HEK293 (cell line): ENCODE data around the gene CCDC150.

ENCODE experiments used
- CTCF ChIA-PET: fragments of 350-600 bp; formaldehyde crosslinking; extraction: SDS; loops from one replicate; lab custom pipeline; 2021; ENCODE audit warnings: antibody characterized with exemption; lab: Yijun Ruan, JAX
- POLR2A ChIA-PET: fragments of 300-600 bp; formaldehyde crosslinking; extraction: SDS; loops from one replicate; lab custom pipeline; 2020; ENCODE audit warnings: antibody characterized with exemption, inconsistent platforms; lab: Yijun Ruan, JAX
- H3K27ac ChIP-seq: fragments of 200-500 bp; sonication (Bioruptor generic); 2 replicates; pipeline ENCODE4 v1.5.1; 2014; ENCODE audit warnings: low read depth, low read length, control low read depth, inconsistent platforms; ENCODE audit errors: extremely low read depth
- H3K36me3 ChIP-seq, 2 experiments: fragments of 200-500 bp in 1 of 2; sonication (Bioruptor generic) in 1 of 2; 1 replicate in 1 of 2; 2 replicates in 1 of 2; pipeline ENCODE4 v1.5.1; 2014 to 2017; ENCODE audit warnings: inconsistent platforms in 2 of 2, low read length in 2 of 2; ENCODE audit not compliant: control insufficient read depth in 2 of 2, insufficient read depth in 1 of 2
- H3K4me1 ChIP-seq: fragments of 200-500 bp; sonication (Bioruptor generic); 2 replicates; pipeline ENCODE4 v1.5.1; 2014; ENCODE audit warnings: mild to moderate bottlenecking, low read length, inconsistent platforms; ENCODE audit not compliant: control insufficient read depth, insufficient read depth
- H3K4me3 ChIP-seq: 2 replicates; pipeline ENCODE4 v1.5.1; 2011; ENCODE audit warnings: low read depth, mild to moderate bottlenecking, control low read depth, low read length, moderate library complexity
- H3K9me3 ChIP-seq: fragments of 200-500 bp; sonication (Bioruptor generic); 2 replicates; pipeline ENCODE4 v1.5.1; 2014; ENCODE audit warnings: low read depth, low read length, inconsistent platforms; ENCODE audit not compliant: control insufficient read depth, insufficient read depth
- AEBP2 ChIP-seq: fragments of 450-650 bp; formaldehyde crosslinking; IDR thresholded peaks from 2 replicates; pipeline ENCODE4 v1.5.1; 2016; ENCODE audit warnings: missing biosample characterization, missing genetic modification characterization, borderline replicate concordance
- EGR2 ChIP-seq: fragments of 450-650 bp; formaldehyde crosslinking; IDR thresholded peaks from 2 replicates; pipeline ENCODE4 v1.5.1; 2016; ENCODE audit warnings: low read depth, missing biosample characterization, missing genetic modification characterization
- IKZF3 ChIP-seq: fragments of 450-650 bp; IDR thresholded peaks from 2 replicates; pipeline ENCODE4 v1.5.0; 2018; ENCODE audit warnings: missing biosample characterization, mild to moderate bottlenecking, missing genetic modification characterization, moderate library complexity
- KLF10 ChIP-seq: fragments of 450-650 bp; IDR thresholded peaks from 2 replicates; pipeline ENCODE4 v1.5.1; 2018; ENCODE audit warnings: missing biosample characterization, mild to moderate bottlenecking, missing genetic modification characterization
- MEIS1 ChIP-seq: sonication (generic); formaldehyde crosslinking; IDR thresholded peaks from 2 replicates; pipeline ENCODE4 v1.8.1; 2022; ENCODE audit warnings: missing genetic modification reagents, mild to moderate bottlenecking, borderline replicate concordance
- MYNN ChIP-seq: fragments of 450-650 bp; formaldehyde crosslinking; IDR thresholded peaks from 2 replicates; pipeline ENCODE4 v1.5.1; 2016; ENCODE audit warnings: missing biosample characterization, missing genetic modification characterization, borderline replicate concordance
- SALL2 ChIP-seq: fragments of 450-650 bp; formaldehyde crosslinking; IDR thresholded peaks from 2 replicates; pipeline ENCODE4 v1.5.0; 2017; ENCODE audit warnings: missing biosample characterization, mild to moderate bottlenecking, missing genetic modification characterization, borderline replicate concordance
- ZBTB44 ChIP-seq: fragments of 450-650 bp; IDR thresholded peaks from 2 replicates; pipeline ENCODE4 v1.5.1; 2018; ENCODE audit warnings: missing biosample characterization, mild to moderate bottlenecking, missing genetic modification characterization
- ZBTB7A ChIP-seq: fragments of 450-650 bp; formaldehyde crosslinking; IDR thresholded peaks from 2 replicates; pipeline ENCODE4 v1.5.1; 2016; ENCODE audit warnings: low read depth, missing biosample characterization, missing genetic modification characterization
- ZFP41 ChIP-seq: fragments of 450-650 bp; formaldehyde crosslinking; IDR thresholded peaks from 2 replicates; pipeline ENCODE4 v1.5.1; 2016; ENCODE audit warnings: missing biosample characterization, missing genetic modification characterization, borderline replicate concordance
- ZNF302 ChIP-seq: fragments of 450-650 bp; formaldehyde crosslinking; IDR thresholded peaks from 2 replicates; pipeline ENCODE4 v1.5.1; 2016; ENCODE audit warnings: missing biosample characterization, missing genetic modification characterization, low read depth
- ZNF391 ChIP-seq: fragments of 450-650 bp; formaldehyde crosslinking; IDR thresholded peaks from 2 replicates; pipeline ENCODE4 v1.5.1; 2016; ENCODE audit warnings: low read depth, missing biosample characterization, missing genetic modification characterization, borderline replicate concordance
- ZNF404 ChIP-seq: fragments of 450-650 bp; formaldehyde crosslinking; IDR thresholded peaks from 2 replicates; pipeline ENCODE4 v1.5.1; 2017; ENCODE audit warnings: missing biosample characterization, missing genetic modification characterization
- ZNF513 ChIP-seq: fragments of 450-650 bp; IDR thresholded peaks from 2 replicates; pipeline ENCODE4 v1.5.1; 2018; ENCODE audit warnings: missing biosample characterization, missing genetic modification characterization
- ZNF521 ChIP-seq: fragments of 450-650 bp; formaldehyde crosslinking; IDR thresholded peaks from 2 replicates; pipeline ENCODE4 v1.5.1; 2017; ENCODE audit warnings: missing biosample characterization, mild to moderate bottlenecking, missing genetic modification characterization
- ZNF580 ChIP-seq: fragments of 450-650 bp; formaldehyde crosslinking; IDR thresholded peaks from 2 replicates; pipeline ENCODE4 v1.5.1; 2016; ENCODE audit warnings: missing biosample characterization, missing genetic modification characterization
- ZNF600 ChIP-seq: fragments of 450-650 bp; formaldehyde crosslinking; IDR thresholded peaks from 2 replicates; pipeline ENCODE4 v1.5.1; 2016; ENCODE audit warnings: missing biosample characterization, missing genetic modification characterization
- ZNF660 ChIP-seq: fragments of 450-650 bp; IDR thresholded peaks from 2 replicates; pipeline ENCODE4 v1.5.1; 2018; ENCODE audit warnings: missing biosample characterization, mild to moderate bottlenecking, missing genetic modification characterization
- ZNF707 ChIP-seq: fragments of 450-650 bp; formaldehyde crosslinking; IDR thresholded peaks from 2 replicates; pipeline ENCODE4 v1.5.1; 2016; ENCODE audit warnings: missing biosample characterization, missing genetic modification characterization
- ZNF776 ChIP-seq: fragments of 450-650 bp; formaldehyde crosslinking; IDR thresholded peaks from 2 replicates; pipeline ENCODE4 v1.5.0; 2017; ENCODE audit warnings: missing biosample characterization, missing genetic modification characterization, borderline replicate concordance
- ZSCAN5A ChIP-seq: fragments of 450-650 bp; formaldehyde crosslinking; IDR thresholded peaks from 2 replicates; pipeline ENCODE4 v1.5.1; 2016; ENCODE audit warnings: missing biosample characterization, missing genetic modification characterization
- TF ChIP-seq, protein P1 (sequence below): fragments of 450-650 bp; formaldehyde crosslinking; IDR thresholded peaks from 2 replicates; pipeline ENCODE4 v1.5.1; 2017; ENCODE audit warnings: missing biosample characterization, missing genetic modification characterization
- TF ChIP-seq, protein P2 (sequence below): fragments of 450-650 bp; formaldehyde crosslinking; IDR thresholded peaks from 2 replicates; pipeline ENCODE4 v1.5.1; 2016; ENCODE audit warnings: missing biosample characterization, missing genetic modification characterization
- TF ChIP-seq, protein P3 (sequence below): fragments of 450-650 bp; formaldehyde crosslinking; IDR thresholded peaks from 2 replicates; pipeline ENCODE4 v1.5.1; 2016; ENCODE audit warnings: missing biosample characterization, missing genetic modification characterization

CCDC150 gene

DNA sequence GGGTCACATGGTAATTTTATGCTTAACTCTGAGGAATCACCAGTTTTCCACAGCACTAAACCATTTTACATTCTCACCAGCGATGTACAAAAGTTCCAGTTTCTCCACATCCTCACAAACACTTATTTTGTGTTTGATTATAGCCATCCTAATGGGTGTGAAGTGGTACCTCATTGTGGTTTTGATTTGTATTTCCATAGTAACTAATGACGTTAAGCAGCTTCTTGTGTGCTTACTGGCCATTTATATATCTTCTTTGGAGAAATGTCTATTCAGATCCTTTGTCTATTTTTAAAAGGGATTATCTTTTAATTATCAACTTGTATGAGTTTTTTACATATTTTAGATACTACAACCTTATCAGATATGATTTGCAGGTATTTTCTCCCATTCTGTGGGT is 42.0 kb downstream of the CCDC150 start:
- no peak overlapping the region for H3K27ac ChIP-seq
- TF ChIP-seq ZNF513 (tag by site-specific recombination) (no peak), ZNF707 (no peak), ZNF391 (tag by site-specific recombination) (no peak), ZNF521 (tag by site-specific recombination) (no peak), EGR2 (tag by site-specific recombination) (no peak), ZNF302 (tag by site-specific recombination) (no peak), ZNF404 (no peak), ZNF776 (no peak), SALL2 (tag by site-specific recombination) (no peak), AEBP2 (tag by site-specific recombination) (no peak), ZNF600 (tag by site-specific recombination) (no peak), ZBTB44 (no peak), ZNF580 (no peak)
- TF ChIP-seq, protein P1, sequence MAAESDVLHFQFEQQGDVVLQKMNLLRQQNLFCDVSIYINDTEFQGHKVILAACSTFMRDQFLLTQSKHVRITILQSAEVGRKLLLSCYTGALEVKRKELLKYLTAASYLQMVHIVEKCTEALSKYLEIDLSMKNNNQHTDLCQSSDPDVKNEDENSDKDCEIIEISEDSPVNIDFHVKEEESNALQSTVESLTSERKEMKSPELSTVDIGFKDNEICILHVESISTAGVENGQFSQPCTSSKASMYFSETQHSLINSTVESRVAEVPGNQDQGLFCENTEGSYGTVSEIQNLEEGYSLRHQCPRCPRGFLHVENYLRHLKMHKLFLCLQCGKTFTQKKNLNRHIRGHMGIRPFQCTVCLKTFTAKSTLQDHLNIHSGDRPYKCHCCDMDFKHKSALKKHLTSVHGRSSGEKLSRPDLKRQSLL (tag by site-specific recombination): no peak
- TF ChIP-seq, all 188 proteins: peak for 0
- Histone ChIP-seq H3K4me3 (no peak overlapping the region), H3K9me3 (no peaks in the 10 kb centered on the region), H3K36me3 (peaks cover 19 to 49% of the 10 kb centered on the region in 2 experiments), H3K4me1 (no peaks in the 10 kb centered on the region)
- ChIA-PET POLR2A (no interaction called here), CTCF (no interaction called here)

DNA sequence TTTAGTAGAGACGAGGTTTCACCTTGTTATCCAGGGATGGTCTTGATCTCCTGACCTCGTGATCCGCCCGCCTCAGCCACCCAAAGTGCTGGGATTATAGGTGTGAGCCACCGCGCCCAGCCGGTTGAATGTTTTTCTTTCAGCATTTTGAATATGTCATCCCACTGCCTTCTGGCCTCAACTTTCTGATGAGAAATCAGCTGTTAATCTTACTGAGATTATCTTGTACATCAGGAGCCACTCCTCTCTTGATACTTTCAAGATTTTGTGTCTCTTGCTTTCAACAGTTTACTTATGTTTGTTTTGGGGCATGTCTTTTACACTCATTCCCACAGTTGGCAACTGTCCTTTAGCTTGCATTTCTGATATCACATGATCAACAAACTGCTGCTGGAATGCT is 46.3 kb downstream of the CCDC150 start:
- POLR2A ChIA-PET: no interaction called here
- Histone ChIP-seq H3K36me3 (peaks cover 0 to 18% of the 10 kb centered on the region in 2 experiments; a peak in 2 of 3 replicates), H3K27ac (no peak overlapping the region), H3K9me3 (no peaks in the 10 kb centered on the region), H3K4me3 (no peak overlapping the region), H3K4me1 (no peaks in the 10 kb centered on the region)
- CTCF ChIA-PET: interaction anchor here (0.6 kb wide), 1 partner anchor 254 kb away, joined by 4 read pairs; no protein-coding TSS in a partner anchor
- TF ChIP-seq ZFP41 (no peak), ZSCAN5A (tag by site-specific recombination) (no peak), MYNN (tag by site-specific recombination) (no peak), ZNF660 (tag by site-specific recombination) (no peak), ZBTB7A (tag by site-specific recombination) (no peak), MEIS1 (CRISPR knock-in tag) (no peak), KLF10 (tag by site-specific recombination) (no peak), ZNF600 (tag by site-specific recombination) (no peak), IKZF3 (tag by site-specific recombination) (no peak)
- TF ChIP-seq, protein P2, sequence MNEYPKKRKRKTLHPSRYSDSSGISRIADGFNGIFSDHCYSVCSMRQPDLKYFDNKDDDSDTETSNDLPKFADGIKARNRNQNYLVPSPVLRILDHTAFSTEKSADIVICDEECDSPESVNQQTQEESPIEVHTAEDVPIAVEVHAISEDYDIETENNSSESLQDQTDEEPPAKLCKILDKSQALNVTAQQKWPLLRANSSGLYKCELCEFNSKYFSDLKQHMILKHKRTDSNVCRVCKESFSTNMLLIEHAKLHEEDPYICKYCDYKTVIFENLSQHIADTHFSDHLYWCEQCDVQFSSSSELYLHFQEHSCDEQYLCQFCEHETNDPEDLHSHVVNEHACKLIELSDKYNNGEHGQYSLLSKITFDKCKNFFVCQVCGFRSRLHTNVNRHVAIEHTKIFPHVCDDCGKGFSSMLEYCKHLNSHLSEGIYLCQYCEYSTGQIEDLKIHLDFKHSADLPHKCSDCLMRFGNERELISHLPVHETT (tag by site-specific recombination): no peak
- TF ChIP-seq, protein P3, sequence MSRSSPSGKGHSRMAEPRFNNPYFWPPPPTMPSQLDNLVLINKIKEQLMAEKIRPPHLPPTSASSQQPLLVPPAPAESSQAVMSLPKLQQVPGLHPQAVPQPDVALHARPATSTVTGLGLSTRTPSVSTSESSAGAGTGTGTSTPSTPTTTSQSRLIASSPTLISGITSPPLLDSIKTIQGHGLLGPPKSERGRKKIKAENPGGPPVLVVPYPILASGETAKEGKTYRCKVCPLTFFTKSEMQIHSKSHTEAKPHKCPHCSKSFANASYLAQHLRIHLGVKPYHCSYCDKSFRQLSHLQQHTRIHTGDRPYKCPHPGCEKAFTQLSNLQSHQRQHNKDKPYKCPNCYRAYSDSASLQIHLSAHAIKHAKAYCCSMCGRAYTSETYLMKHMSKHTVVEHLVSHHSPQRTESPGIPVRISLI: no peak
